ENCODE results near the gene LSP1.
"Not testable (repeated sequence)": the region's sequence is repeated elsewhere in the genome, so short reads cannot be mapped to it uniquely, and the experiment has no call there.

LSP1 gene

GRCh38 chr11:1863352-1864216 is 10.7 kb downstream of the LSP1 start:
- peak in 30 of 56 donors; percentile 11 to 68 (median 44) for DNase-seq

- no peak for DNase-seq
Measured at GRCh38 chr11:1864231-1864630, 11.3 kb downstream of the LSP1 start.

DNA sequence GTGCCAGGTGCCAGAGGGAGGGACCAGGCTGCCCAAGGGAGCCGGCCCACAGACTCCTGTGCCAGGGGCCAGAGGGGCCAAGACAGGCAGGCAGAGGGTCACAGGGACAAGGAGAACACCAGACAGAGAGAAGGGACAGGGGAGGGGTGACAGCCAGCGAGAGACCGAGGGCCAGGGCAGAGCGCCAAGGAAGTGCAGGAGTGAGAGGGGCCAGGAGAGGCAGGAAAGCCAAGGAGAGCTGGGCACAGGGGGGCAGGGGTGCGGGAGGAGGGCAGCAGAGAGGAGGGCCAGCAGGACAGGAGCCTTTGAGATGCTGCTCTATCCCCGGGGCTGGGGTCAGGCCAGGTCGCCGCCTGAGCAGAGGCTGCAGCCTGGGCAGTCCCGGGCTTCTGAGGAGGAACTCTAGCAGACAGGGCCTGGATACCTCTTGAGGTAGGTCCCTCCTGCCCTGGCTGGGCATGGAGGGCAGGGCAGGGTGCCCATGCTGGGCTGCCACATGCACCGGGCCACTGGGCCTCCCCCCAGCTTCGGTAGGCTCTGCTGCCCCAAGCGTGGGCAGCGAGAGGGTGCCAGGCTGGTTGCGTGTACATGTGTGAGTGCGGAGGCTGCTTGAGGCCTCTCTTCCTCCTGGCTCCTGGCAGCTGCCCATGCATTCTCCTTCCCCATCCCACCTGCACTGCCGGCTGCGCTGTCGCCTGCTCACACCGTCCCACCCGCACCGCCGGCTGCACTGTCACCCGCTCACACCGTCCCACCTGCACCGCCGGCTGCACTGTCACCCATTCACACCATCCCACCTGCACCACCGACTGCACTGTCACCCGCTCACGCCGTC is 12.2 kb downstream of the LSP1 start:
- peak in 2 of 56 donors; percentile 36 to 47 for DNase-seq

DNA sequence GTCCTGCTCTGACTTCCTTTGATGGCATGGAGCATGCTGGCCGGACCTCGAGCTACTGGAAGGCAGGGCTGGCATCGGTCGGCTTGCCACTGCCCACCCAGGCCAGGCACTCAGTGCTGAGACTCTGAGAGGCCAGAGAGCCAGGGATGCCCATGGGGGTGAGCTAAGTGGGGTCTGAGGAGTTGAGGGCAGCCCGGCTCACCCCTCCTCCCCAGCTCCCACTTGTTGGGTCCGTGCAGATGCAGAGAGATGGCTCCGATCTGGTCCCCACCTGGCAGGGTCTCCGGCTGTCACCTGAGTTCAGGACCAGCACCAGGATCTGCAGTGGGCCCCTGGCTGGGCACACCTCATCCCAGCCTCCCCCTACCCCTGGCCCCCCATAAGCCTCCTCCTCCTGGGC is 13.3 kb downstream of the LSP1 start:
- DNase-seq: no peak

GRCh38 chr11:1866776-1867175 is 13.9 kb downstream of the LSP1 start:
- no peak for DNase-seq

DNA sequence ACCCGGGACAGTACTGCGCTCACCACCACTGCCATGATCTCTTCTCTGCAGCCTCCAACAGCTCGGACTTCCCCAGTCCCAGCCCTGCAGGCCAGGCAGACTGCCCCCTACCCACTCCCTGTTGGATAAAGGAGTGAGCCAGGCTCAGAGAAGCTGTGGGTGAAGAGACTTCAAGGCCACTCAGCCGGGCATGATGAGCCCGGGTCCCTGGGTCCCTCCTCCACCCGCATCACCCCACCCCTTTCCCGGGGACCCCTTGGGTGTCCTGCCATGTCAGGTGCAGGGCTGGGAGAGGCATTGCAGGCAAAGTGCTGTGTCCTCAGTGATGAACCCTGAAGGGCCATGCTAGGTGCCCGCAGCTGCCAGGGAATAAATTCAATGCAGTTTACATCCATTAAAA is 14.5 kb downstream of the LSP1 start:
- no peak for DNase-seq

GRCh38 chr11:1868056-1868635 is 15.3 kb downstream of the LSP1 start:
- DNase-seq: no peak

- DNase-seq: no peak
Measured at GRCh38 chr11:1868636-1869291, 15.9 kb downstream of the LSP1 start.

DNA sequence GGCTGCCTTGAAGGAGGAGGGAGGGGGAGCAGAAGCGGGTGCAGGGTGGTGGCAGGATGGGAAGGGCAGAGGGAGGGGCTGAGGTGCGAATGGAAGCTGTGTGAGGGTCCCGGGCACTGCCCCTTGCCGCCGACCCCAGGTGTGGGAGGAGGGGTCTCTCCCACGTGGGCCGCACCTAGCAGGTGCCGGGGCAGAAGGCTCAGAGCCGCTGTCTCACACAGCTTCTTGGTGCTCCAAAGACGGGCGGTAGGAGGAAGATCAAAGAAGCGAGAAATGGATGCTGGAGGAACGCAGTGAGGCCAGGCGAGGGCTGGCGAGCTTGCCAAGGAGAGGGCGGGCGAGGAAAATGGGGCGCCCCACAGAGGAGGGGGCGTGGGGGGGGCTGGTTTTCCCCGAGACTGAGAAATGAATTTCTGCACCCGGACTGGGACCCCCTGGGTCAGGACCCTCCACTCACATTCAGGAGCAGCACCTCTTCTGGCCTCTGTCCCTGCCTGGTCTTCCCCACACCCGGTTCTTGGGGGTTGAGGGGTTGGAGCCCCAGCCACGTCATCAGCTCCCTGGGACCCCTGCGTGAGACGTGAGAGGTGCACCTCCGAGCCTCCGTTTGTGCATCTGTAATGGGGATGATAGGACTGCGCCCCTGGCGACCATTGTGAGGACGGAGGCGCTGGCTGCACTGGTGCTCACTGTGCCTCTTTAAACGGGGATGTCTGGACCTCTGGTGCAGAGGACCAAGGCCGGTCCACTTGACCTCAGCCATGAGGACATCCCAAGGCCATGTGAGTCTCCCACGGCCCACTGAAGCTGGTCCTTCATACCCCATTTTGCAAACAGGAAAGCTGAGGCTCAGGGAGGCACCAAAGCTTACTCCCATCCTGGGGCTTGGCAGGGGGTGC is 16.8 kb downstream of the LSP1 start:
- no peak for DNase-seq

DNA sequence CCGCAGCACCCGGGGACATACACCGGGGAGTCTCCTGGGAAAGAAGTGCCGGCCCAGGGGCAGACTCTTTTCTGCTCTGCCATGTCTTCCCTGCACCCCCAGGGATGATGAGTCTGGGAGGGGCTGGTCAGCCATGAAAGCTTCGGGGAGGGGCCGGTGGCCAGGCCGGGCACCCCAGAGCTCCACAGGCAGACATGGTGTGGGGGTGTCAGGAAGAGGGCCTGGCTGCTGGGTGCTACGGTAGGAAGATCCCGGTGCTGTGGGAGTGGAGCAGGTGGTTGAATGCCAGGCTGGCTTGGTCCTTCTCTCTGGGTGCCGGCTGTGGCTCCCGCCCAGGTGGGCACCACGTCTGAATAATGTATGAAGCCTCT is 17.4 kb downstream of the LSP1 start:
- DNase-seq: no peak

DNA sequence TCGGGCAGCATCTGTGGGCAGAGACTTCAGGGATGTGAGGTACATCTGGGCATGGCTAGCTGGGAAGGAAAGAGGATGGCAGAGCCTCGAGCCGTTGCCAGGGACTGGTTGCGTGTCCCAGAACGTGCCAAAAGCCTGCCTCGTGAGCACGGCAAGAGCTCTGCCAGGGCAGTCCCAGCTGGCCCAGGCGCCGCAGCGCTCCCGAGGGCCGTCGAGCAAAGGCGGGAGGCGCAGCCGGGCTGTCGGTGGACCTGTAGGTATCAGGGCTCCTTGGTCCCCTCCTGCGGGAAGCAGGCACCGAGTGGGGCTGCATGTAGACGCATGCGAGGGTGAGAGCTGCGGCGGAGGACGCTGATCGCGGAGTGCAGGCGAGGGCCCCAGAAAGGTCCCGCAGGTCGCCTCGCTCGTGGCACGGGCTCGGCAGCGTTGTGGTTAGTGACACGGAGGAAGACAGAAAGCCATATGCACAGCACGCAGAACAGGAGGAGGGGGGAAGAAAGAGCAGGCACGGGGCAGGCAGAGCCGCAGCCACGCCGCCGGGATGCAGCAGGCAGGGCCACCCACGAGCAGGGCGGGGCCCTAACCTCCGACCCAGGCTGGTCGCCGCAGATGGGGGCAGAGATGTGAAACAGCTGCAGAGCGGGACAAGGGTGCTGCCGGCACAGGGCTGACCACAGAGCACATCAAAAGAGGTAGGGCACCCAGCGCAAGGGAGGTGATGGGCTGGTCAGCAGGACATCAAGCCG is 18.0 kb downstream of the LSP1 start:
- peak in 10 of 56 donors; percentile 18 to 47 (median 33) for DNase-seq

GRCh38 chr11:1871531-1871930 is 18.6 kb downstream of the LSP1 start:
- no peak for DNase-seq

GRCh38 chr11:1872267-1872985 is 19.5 kb downstream of the LSP1 start:
- no peak for DNase-seq

- no peak for DNase-seq
Measured at GRCh38 chr11:1873048-1873812, 20.3 kb downstream of the LSP1 start.

- DNase-seq: not testable (repeated sequence)
Measured at GRCh38 chr11:1873813-1874150, 20.9 kb downstream of the LSP1 start.

GRCh38 chr11:1874441-1875092 is 21.7 kb downstream of the LSP1 start:
- not testable (repeated sequence) for DNase-seq

GRCh38 chr11:1875093-1875850 is 22.4 kb downstream of the LSP1 start:
- no peak for DNase-seq
